Stimulated activated CD8-positive, alpha-beta memory T cell treated with anti-CD3 and anti-CD28 coated beads, Interleukin-4, amount 100 ng/mL, for 1 hour (primary cell): ENCODE results near the gene PRKCA.
A peak's percentile ranks its signal among the peaks of the same experiment; 100 is the strongest.
"Not testable (repeated sequence)": the region's sequence is repeated elsewhere in the genome, so short reads cannot be mapped to it uniquely, and the experiment has no call there.

Experiments
- DNase-seq, 2 donors: peaks; one replicate each; pipeline ENCODE4 v3.0.0-alpha.2; 2020; ENCODE audit warnings: low read depth in 2 of 2, low spot score in 1 of 2

The PRKCA gene

GRCh38 chr17:66301864-66302741 is at the start of gene PRKCA:
Gene PRKCA (plus strand): TSS chr17:66302613.
- peak; percentile 40 to 43 for DNase-seq

DNA sequence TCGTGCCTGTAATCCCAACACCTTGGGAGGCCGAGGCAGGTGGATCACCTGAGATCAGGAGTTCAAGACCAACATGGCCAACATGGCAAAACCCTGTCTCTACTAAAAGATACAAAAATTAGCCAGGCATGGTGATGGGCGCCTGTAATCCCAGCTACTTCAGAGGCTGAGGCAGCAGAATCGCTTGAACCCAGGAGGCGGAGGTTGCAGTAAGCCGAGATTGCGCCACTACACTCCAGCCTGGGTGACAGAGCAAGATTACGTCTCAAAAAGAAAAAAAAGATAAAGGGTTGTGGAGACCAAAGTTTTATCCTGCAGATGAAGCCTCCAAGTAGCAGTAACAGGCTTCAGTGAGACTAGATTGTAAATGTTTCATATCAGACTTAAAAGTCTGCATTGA is 49.0 kb upstream of the PRKCA start:
- DNase-seq: not testable (repeated sequence)

DNA sequence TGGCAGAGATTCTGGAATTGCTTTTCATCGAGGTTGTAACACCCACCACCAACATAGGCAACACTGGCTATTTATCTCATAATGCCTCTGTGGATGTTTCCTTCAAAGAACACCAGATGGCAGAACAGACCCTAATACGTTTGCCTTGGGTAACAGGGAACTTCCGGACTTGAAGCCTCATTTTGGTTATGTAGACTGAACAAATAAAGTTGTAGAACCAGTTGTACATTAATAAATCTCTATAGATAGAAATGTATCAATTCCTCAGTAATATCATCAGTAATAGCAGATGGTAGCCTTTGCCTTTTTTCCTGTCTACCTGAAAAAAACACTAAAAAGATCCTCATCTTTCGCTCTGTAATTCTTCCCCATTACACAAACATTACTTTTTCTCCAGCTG is 47.3 kb upstream of the PRKCA start:
- DNase-seq: peak in 1 of 2 donors; percentile 7

DNA sequence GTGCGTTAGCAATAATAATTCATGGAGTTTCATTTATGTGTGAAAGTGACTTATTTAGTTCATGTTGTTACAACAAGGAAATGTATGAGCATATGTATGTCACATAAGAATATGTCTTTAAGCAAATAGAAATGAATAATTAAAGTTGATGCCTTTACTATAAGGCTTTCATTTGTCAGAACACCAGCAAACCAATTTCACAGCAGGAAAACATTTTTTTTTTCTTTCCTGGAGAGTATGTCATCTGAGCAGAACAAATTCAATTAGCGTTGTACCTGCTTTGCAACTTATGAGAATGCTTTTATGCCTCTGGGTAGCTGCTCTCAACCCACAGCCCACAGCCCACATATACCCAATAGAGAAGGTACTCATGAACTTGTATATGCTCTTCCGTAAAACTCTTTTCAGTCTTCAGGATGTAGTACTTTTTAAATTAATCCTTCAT is 46.9 kb upstream of the PRKCA start:
- DNase-seq: no peak

DNA sequence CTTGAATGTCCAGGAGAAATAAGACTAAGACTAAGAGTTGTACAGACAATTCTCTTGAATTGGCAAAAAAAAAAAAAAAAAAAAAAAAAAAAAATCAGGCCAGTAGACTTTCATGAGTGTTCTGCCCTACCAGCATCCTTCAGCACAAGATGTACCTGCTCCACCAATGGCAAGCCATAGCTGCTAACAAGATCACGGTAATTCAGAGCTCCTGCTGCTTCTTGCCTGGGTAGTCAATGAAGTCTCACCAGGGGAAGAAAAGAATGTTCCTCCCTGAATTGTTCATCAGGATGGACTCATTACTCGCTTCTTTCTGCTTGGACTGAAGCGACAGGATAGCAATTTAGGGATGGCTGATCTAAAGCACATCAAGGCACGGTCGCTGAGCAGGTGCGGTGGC is 42.1 kb upstream of the PRKCA start:
- no peak for DNase-seq

- DNase-seq: no peak
These were observed 41.7 kb upstream of the PRKCA start for GRCh38 chr17:66260688-66261087.

DNA sequence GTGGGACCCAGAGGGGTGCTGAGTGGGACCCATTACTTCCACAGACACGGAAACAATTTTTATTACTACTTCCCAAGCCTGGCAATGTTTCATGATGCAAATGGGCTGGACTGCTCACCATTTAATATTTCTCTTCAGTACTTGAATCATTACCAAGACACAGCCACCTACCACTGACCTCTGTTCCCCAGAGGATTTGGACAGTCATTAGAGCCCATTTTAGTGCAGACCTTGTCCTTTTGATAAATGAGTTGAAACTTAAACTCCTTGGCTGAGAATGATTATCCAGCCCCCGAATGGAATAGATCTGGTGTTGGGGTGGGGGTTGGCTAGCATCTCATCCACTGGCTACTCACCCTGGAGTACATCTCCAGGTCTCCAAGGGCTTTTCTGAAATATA is 39.6 kb upstream of the PRKCA start:
- no peak for DNase-seq

DNA sequence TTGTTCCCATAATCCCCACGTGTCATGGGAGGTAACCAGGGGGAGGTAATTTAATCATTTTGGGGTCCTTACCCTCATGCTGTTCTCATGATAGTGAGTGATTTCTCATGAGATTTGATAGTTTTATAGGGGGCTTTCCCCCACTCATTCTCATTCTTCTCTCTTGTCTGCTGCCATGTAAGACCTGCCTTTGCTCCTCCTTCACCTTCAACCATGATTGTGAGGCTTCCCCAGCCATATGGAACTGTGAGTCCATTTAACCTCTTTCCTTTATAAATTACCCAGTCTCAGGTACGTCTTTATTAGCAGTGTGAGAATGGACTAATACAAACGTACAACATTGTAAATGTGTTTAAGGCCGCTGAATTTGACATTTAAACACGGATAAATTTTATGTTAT is 37.7 kb upstream of the PRKCA start:
- no peak for DNase-seq

- no peak for DNase-seq
These were observed 34.0 kb upstream of the PRKCA start for GRCh38 chr17:66268247-66268927.

- DNase-seq: no peak
These were observed 32.3 kb upstream of the PRKCA start for GRCh38 chr17:66270106-66270505.

GRCh38 chr17:66271512-66271911 is 30.9 kb upstream of the PRKCA start:
- no peak for DNase-seq

DNA sequence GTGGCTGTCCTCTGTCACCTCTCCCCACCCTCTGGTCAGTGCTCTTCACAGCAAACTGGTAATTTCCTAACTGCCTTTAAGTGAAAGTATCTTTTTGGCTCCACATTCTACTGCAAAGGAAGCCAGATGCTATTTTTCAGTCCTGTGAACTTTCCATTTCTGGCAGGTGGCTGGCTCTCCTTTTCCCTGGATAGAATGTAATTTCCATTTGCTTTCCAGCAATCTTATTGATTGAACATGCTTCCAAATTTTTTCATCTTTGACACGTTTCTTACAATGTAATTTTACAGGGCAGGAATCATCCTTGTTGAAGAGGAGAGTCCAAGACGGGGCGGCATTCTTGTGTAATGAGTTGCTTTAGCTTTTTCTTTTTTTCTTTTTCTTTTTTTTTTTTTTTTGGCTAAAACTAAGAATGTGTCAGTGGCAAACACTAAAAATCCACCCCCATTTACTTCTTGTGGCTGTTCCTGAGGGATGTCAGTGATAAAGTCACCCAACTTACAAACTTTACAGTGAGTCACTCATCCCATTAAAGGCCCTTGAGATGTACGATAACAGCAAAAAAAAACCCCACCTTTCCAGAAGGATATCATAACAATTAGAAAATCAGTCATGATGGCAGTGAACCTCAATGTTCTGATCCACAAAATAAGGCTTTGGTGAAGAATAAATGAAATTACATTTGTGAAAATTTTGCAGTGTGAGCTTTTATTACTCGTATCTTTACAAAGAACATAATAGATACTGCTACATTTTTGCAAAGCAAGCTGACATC is 29.4 kb upstream of the PRKCA start:
- no peak for DNase-seq

DNA sequence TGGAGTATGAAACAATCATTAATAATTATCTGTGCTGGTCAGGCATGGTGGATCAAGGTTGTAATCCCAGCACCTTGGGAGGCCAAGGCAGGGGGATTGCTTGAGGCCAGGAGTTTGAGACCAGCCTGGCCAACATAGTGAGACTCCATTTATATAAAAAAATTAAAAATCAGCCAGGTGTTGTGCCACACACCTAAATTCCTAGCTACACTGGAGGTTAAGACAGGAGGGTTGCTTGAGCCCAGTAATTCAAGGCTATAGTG is 28.9 kb upstream of the PRKCA start:
- no peak for DNase-seq

DNA sequence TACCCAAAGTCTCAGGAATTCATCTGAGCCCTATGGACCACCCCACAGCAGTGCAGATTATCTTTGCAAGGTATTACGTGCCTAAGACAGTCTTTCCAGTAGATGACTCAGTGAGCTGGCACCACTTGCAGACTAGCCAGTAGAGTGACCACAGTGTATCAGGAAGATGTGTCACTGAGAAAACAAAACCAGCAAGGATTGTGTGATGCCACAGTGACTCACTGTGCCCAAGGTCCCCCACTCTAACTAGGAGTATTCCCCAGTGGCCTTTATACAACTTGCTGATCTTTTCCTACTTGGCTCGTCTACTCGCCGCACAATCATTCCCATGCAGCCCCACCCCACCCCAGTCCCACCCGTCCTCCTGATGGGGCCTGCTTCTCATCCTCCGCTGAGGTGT is 26.8 kb upstream of the PRKCA start:
- no peak for DNase-seq

- DNase-seq: no peak
These were observed 26.0 kb upstream of the PRKCA start for GRCh38 chr17:66276328-66276937.

DNA sequence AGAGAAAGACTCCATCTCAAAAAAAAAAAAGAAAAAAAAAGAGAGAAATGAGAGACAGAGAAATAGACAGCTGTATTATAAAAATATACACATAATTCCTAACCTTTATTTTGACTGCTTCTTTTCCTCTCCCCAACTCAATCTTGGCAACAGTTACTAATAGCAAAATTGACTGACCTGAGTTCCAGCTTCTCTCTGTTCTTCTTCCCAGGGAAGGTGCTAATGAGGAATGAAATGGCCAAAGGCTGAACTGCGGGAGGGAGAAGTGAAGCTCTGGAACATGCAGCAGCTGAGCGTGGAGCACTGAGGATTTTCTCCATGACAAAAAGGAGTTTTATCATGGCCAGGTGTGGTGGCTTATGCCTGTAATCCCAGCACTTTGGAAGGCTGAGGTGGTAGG is 25.2 kb upstream of the PRKCA start:
- DNase-seq: no peak

DNA sequence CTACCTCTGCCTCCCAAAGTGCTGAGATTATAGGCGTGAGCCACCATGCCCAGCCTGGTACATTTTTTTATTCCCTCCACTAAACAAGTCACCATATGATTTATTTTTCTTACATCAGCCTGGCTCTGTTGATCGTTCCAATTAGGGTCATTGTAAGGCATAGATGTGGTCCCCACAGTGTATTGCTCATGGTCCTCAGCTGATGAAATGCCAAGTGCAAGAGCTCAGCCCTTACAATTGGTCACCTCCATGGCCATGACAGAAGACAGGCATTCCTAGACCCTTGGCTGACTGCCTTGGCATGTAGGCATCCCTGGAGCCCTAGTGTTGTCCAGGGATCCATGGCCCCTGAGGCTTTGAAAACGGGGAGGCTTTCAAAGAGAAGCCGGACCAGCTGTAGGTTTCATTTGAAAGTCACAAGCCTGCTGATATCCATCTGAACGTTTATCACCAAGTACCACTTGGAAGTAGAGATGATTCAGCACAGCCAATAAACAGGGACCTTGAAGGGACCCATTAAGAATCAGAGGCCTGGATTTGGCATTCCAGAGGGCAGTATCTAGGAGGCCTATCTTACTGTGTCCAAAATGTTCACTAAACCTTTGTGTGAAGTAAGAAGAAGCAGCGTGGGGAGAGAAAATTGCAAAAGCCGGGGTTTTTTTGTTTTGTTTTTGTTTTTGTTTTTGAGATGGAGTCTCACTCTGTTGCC is 20.6 kb upstream of the PRKCA start:
- DNase-seq: no peak

DNA sequence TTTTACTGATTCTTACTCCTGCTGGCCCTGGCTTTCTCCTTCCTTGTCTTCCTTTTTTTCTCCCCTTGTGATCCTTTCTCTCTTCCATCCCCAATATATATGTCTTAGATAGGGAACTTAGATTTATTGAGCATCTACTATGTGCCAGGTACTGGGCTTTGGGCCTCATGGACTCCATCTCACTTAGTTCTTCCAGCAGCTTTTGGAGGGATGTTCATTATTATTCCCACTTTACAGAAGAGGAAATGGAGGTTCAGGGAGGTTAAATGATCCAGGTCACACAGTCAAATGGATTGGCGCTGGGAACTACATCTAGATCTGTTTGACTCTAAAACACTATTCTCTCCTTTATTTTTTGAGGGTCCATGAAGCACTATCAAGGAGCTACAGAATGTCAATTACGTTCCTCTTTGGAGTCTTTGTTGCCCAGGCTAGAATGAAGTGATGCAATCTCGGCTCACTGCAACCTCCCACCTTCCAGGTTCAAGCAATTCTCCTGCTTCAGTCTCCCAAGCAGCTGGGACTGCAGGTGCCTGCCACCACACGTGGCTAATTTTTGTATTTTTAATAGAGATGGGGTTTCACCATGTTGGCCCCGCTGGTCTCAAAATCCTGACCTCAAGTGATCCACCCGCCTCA is 19.0 kb upstream of the PRKCA start:
- DNase-seq: no peak

- DNase-seq: no peak
These were observed 18.4 kb upstream of the PRKCA start for GRCh38 chr17:66283971-66284370.

DNA sequence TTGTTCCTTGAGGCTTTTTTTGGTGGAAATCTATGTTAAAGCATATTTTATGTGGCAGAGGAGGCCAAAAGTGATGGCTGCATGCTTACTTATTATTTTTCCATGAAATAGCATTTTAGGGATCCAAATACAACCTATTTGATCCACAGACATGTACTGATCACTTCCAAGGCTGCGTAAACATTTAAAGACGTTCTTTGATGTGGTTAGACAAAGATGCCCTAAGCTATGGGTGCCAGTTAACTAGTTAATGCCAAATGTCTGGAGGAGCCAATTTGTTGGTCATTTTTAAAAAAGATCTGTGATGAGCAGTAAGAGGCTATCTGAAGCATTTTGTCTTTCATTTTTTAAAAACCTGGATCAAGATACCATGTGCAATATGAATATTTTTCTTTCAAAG is 17.3 kb upstream of the PRKCA start:
- no peak for DNase-seq

DNA sequence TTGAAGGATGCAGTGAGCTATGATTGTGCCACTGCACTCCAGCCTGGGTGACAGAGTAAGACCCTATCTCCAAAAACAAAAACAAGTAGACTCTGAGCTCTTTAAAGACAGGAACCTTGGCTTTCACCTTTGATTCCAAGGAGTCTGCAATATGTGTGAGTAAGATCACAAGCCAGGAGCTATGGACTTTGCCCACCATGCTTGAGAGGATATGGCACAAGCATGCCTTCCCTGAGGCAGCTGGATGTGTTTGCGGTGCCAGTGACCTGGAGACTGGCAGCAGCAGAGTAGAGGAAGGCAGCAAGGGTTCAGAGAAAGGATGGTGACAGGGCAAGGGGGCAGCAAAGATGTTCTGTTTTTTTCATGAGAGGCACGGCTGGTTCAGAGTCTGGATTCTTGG is 14.5 kb upstream of the PRKCA start:
- no peak for DNase-seq
